GM19238 (cell line): ENCODE results near the gene CHRNB4.
"Not testable (repeated sequence)": the region's sequence is repeated elsewhere in the genome, so short reads cannot be mapped to it uniquely, and the experiment has no call there.

Source experiments
- DNase-seq: peaks from one replicate; pipeline ENCODE4 v3.0.0; 2011; ENCODE audit warnings: low spot score; ENCODE audit not compliant: insufficient read length

The CHRNB4 gene

GRCh38 chr15:78641102-78641748, at the start of gene CHRNB4:
TSS of gene CHRNB4 (minus strand) at chr15:78641210. CDS start at chr15:78641133, 77 bp downstream.
- no peak for DNase-seq

GRCh38 chr15:78689626-78690025, 48.6 kb upstream of the CHRNB4 start:
- DNase-seq = no peak

- DNase-seq = no peak
These were observed 44.9 kb upstream of the CHRNB4 start for GRCh38 chr15:78685925-78686324.

GRCh38 chr15:78685159-78685921, 44.3 kb upstream of the CHRNB4 start:
- no peak for DNase-seq

GRCh38 chr15:78684657-78685056, 43.6 kb upstream of the CHRNB4 start:
- DNase-seq = no peak

- DNase-seq = not testable (repeated sequence)
These were observed 42.6 kb upstream of the CHRNB4 start for GRCh38 chr15:78683599-78683998.

GRCh38 chr15:78682693-78683410, 41.8 kb upstream of the CHRNB4 start:
- DNase-seq = no peak

GRCh38 chr15:78682004-78682651, 41.1 kb upstream of the CHRNB4 start:
- DNase-seq = no peak

- no peak for DNase-seq
These were observed 40.4 kb upstream of the CHRNB4 start for GRCh38 chr15:78681281-78682003.

- DNase-seq = no peak
These were observed 39.5 kb upstream of the CHRNB4 start for GRCh38 chr15:78680431-78681075.

GRCh38 chr15:78679089-78679511, 38.1 kb upstream of the CHRNB4 start:
- DNase-seq = no peak

- no peak for DNase-seq
These were observed 35.6 kb upstream of the CHRNB4 start for GRCh38 chr15:78676424-78677110.

GRCh38 chr15:78675617-78676360, 34.8 kb upstream of the CHRNB4 start:
- no peak for DNase-seq

GRCh38 chr15:78675206-78675605, 34.2 kb upstream of the CHRNB4 start:
- no peak for DNase-seq

GRCh38 chr15:78673917-78674444, 33.0 kb upstream of the CHRNB4 start:
- DNase-seq = no peak

GRCh38 chr15:78673476-78673875, 32.5 kb upstream of the CHRNB4 start:
- no peak for DNase-seq

GRCh38 chr15:78672285-78673014, 31.4 kb upstream of the CHRNB4 start:
- DNase-seq = no peak

GRCh38 chr15:78671626-78672211, 30.7 kb upstream of the CHRNB4 start:
- no peak for DNase-seq
